Neural progenitor cell (in vitro differentiated cells): ENCODE results near the gene CAMSAP3. TPM values are rescaled to one million over a fixed set of nuclear protein-coding genes. Genes with fewer than 3 reads are reported as not detected.

Experiments used
- DNase-seq: peaks from one replicate; pipeline ENCODE4 v3.0.0-alpha.2; 2016; ENCODE audit warnings: low spot score
- H2AFZ ChIP-seq: fragments of 200-600 bp; sonication (generic); replicated peaks from 2 replicates; pipeline ENCODE4 v1.6.1; 2016; ENCODE audit warnings: antibody characterized with exemption
- H3F3A ChIP-seq: fragments of 200-600 bp; sonication (generic); 2 replicates; pipeline ENCODE4 v1.6.1; 2016; ENCODE audit warnings: antibody characterized with exemption, low read depth
- H3K27ac ChIP-seq: fragments of 200-600 bp; sonication (generic); 2 replicates; pipeline ENCODE4 v1.5.1; 2016; ENCODE audit warnings: mild to moderate bottlenecking
- H3K27me3 ChIP-seq: fragments of 200-600 bp; sonication (generic); 2 replicates; pipeline ENCODE4 v1.6.1; 2016; ENCODE audit warnings: mild to moderate bottlenecking, moderate library complexity
- H3K36me3 ChIP-seq: fragments of 200-600 bp; sonication (generic); 2 replicates; pipeline ENCODE4 v1.5.1; 2016
- H3K4me1 ChIP-seq: fragments of 200-600 bp; sonication (generic); 2 replicates; pipeline ENCODE4 v1.6.1; 2016; ENCODE audit warnings: mixed run types
- H3K4me2 ChIP-seq: fragments of 200-600 bp; sonication (generic); 2 replicates; pipeline ENCODE4 v1.6.1; 2016
- H3K4me3 ChIP-seq: fragments of 200-600 bp; sonication (generic); 2 replicates; pipeline ENCODE4 v1.5.1; 2016
- H3K79me2 ChIP-seq: fragments of 200-600 bp; sonication (generic); 2 replicates; pipeline ENCODE4 v1.6.1; 2016; ENCODE audit warnings: low read depth
- H3K9ac ChIP-seq: fragments of 200-600 bp; sonication (generic); 2 replicates; pipeline ENCODE4 v1.6.1; 2016
- H3K9me3 ChIP-seq: fragments of 200-600 bp; sonication (generic); 2 replicates; pipeline ENCODE4 v1.5.1; 2016; ENCODE audit warnings: low read depth
- H4K20me1 ChIP-seq: fragments of 200-600 bp; sonication (generic); 2 replicates; pipeline ENCODE4 v1.6.1; 2016; ENCODE audit warnings: low read depth
- H3K27ac Mint-ChIP-seq: 3 replicates; pipeline ENCODE4 v1.8.0; 2021; ENCODE audit warnings: mixed read lengths
- H3K27me3 Mint-ChIP-seq: 2 replicates; pipeline ENCODE4 v1.8.0; 2022; ENCODE audit warnings: low read depth, mild to moderate bottlenecking, inconsistent platforms, moderate library complexity, mixed read lengths; ENCODE audit not compliant: insufficient read depth
- H3K36me3 Mint-ChIP-seq: 3 replicates; pipeline ENCODE4 v1.8.0; 2021; ENCODE audit warnings: mixed read lengths
- H3K4me1 Mint-ChIP-seq: 3 replicates; pipeline ENCODE4 v1.8.0; 2021; ENCODE audit warnings: mixed read lengths
- H3K4me3 Mint-ChIP-seq: 3 replicates; pipeline ENCODE4 v1.8.0; 2021; ENCODE audit warnings: mild to moderate bottlenecking, moderate library complexity, mixed read lengths
- H3K9me3 Mint-ChIP-seq: 3 replicates; pipeline ENCODE4 v1.8.0; 2020; ENCODE audit warnings: mixed read lengths
- EZH2 ChIP-seq: fragments of 200-600 bp; sonication (generic); IDR thresholded peaks from 2 replicates; pipeline ENCODE4 v1.6.1; 2017; ENCODE audit warnings: antibody characterized with exemption, mild to moderate bottlenecking, moderate library complexity
- EZH2phosphoT487 ChIP-seq: fragments of 200-600 bp; sonication (generic); IDR thresholded peaks from 2 replicates; pipeline ENCODE4 v1.6.1; 2017; ENCODE audit warnings: antibody characterized with exemption
- total RNA-seq: library from RNA; depleted of rRNA; stranded (reverse); fragments of >200 nt; gene quantifications from 2 replicates; pipeline ENCODE4 v1.2.3, GENCODE V29; 2015; ENCODE audit warnings: low replicate concordance
- TF ChIP-seq, protein P1 (sequence below): fragments of 200-600 bp; sonication (generic); IDR thresholded peaks from 2 replicates; pipeline ENCODE4 v1.5.1; 2017; ENCODE audit warnings: antibody characterized with exemption, mild to moderate bottlenecking

Gene CAMSAP3
- total RNA-seq, 1 donor from 2014 or later: 2.7 TPM

DNA sequence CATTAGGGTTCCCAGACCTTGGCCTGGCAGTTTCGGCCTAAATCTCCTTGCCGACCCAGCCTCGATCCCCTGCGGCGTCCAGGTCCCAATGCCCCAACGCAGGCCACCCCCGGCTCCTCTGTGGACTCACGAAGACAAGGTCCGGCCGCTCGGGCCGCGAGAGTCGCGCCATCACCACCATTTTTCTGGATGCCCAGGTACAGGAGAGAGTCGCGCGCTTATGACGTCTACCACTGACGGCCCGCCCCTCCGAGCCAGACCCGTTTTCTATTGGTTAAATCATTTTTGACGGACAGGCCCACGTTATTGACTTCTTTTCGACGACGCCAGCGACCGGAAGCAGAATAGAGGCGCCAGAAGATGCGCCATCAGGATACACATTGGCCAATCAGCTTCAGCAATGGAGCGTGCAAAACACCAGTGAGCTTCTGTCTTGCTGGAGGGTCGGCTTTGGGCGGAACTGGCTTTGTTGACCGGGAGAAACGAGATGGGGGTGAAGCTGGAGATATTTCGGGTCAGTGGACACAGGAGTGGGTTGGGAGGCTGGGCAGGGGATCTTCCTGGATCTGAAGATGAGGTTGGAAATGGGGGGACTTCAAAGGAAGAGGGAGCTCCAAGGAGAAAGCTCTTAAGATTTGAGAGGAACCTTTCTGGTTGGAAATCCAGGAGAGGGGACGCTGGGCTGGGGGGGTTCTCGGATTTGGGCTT, 33.8 kb downstream of the CAMSAP3 start, which contains the start of the genes PET100 and XAB2:
Gene PET100, plus strand, starts transcription at position 447 of the 708 bp plus-strand sequence. Its CDS starts 41 bp downstream, at position 488.
Gene XAB2, minus strand, starts transcription at position 199 of the 708 bp plus-strand sequence. Its CDS starts 18 bp downstream, at position 181.
- DNase-seq: peak; percentile 98
- H3F3A ChIP-seq: no peaks in the 10 kb centered on the region
- no peak within 1 kb of the TSS for H3K27ac ChIP-seq
- peak within 1 kb of the TSS; percentile 95 for H3K4me3 ChIP-seq
- no peaks in the 10 kb centered on the region for H3K9me3 Mint-ChIP-seq
- H2AFZ ChIP-seq: peak within 1 kb of the TSS; percentile 74
- peaks cover 5% of the 10 kb centered on the region for H3K4me1 ChIP-seq
- peak within 1 kb of the TSS; percentile 100 for H3K27ac Mint-ChIP-seq
- peak within 1 kb of the TSS; percentile 100 for H3K4me3 Mint-ChIP-seq
- TF ChIP-seq EZH2 (no peak), EZH2phosphoT487 (no peak)
- TF ChIP-seq, protein P1, sequence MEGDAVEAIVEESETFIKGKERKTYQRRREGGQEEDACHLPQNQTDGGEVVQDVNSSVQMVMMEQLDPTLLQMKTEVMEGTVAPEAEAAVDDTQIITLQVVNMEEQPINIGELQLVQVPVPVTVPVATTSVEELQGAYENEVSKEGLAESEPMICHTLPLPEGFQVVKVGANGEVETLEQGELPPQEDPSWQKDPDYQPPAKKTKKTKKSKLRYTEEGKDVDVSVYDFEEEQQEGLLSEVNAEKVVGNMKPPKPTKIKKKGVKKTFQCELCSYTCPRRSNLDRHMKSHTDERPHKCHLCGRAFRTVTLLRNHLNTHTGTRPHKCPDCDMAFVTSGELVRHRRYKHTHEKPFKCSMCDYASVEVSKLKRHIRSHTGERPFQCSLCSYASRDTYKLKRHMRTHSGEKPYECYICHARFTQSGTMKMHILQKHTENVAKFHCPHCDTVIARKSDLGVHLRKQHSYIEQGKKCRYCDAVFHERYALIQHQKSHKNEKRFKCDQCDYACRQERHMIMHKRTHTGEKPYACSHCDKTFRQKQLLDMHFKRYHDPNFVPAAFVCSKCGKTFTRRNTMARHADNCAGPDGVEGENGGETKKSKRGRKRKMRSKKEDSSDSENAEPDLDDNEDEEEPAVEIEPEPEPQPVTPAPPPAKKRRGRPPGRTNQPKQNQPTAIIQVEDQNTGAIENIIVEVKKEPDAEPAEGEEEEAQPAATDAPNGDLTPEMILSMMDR: no peak
- peaks cover 32% of the 10 kb centered on the region for H3K4me1 Mint-ChIP-seq
- peaks cover 57% of the 10 kb centered on the region for H3K79me2 ChIP-seq
- H3K9me3 ChIP-seq: no peaks in the 10 kb centered on the region
- H3K36me3 ChIP-seq: no peaks in the 10 kb centered on the region
- H4K20me1 ChIP-seq: peaks cover 6% of the 10 kb centered on the region
- H3K36me3 Mint-ChIP-seq: peaks cover 8% of the 10 kb centered on the region
- peaks cover 3% of the 10 kb centered on the region for H3K27me3 ChIP-seq
- H3K27me3 Mint-ChIP-seq: peaks cover 9% of the 10 kb centered on the region
- peak within 1 kb of the TSS; percentile 98 for H3K9ac ChIP-seq
- peak within 1 kb of the TSS; percentile 98 for H3K4me2 ChIP-seq

DNA sequence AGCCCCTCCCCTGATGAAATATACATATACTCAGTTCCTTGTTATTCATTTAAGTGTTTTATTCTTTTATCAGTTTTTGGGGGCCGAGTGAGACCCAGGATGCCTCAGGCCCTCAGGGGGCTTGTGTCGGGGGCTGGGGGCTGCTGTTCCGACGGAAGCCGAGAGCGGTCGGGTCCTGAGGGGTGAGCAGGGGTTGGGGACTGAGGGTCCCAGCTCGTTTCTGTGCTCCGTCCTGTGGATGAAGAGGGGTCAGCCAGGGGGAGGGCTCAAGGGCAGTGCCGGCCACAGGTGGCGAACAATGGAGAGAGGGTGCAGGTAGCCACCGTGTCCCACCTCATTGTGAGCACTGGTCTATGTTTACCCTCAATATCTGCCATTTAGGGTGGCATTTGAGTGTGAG, 35.9 kb downstream of the CAMSAP3 start:
- no peaks in the 10 kb centered on the region for H3K36me3 ChIP-seq
- H3K79me2 ChIP-seq: peaks cover 53% of the 10 kb centered on the region
- TF ChIP-seq EZH2phosphoT487 (no peak), EZH2 (no peak)
- TF ChIP-seq, protein P1: no peak
- H3K27ac ChIP-seq: no peak overlapping the region
- no peaks in the 10 kb centered on the region for H3K9me3 ChIP-seq
- H3K4me1 Mint-ChIP-seq: peaks cover 32% of the 10 kb centered on the region
- H2AFZ ChIP-seq: no peak overlapping the region
- peaks cover 12% of the 10 kb centered on the region for H3F3A ChIP-seq
- no peak for DNase-seq
- H3K27ac Mint-ChIP-seq: no peak overlapping the region
- peaks cover 17% of the 10 kb centered on the region for H3K27me3 Mint-ChIP-seq
- H4K20me1 ChIP-seq: peaks cover 6% of the 10 kb centered on the region
- H3K4me3 ChIP-seq: no peak overlapping the region
- no peak overlapping the region for H3K4me2 ChIP-seq
- H3K4me3 Mint-ChIP-seq: peak overlapping the region; percentile 52
- H3K36me3 Mint-ChIP-seq: peaks cover 6% of the 10 kb centered on the region
- no peak overlapping the region for H3K9ac ChIP-seq
- H3K4me1 ChIP-seq: peaks cover 5% of the 10 kb centered on the region
- H3K27me3 ChIP-seq: peaks cover 24% of the 10 kb centered on the region
- H3K9me3 Mint-ChIP-seq: no peaks in the 10 kb centered on the region

DNA sequence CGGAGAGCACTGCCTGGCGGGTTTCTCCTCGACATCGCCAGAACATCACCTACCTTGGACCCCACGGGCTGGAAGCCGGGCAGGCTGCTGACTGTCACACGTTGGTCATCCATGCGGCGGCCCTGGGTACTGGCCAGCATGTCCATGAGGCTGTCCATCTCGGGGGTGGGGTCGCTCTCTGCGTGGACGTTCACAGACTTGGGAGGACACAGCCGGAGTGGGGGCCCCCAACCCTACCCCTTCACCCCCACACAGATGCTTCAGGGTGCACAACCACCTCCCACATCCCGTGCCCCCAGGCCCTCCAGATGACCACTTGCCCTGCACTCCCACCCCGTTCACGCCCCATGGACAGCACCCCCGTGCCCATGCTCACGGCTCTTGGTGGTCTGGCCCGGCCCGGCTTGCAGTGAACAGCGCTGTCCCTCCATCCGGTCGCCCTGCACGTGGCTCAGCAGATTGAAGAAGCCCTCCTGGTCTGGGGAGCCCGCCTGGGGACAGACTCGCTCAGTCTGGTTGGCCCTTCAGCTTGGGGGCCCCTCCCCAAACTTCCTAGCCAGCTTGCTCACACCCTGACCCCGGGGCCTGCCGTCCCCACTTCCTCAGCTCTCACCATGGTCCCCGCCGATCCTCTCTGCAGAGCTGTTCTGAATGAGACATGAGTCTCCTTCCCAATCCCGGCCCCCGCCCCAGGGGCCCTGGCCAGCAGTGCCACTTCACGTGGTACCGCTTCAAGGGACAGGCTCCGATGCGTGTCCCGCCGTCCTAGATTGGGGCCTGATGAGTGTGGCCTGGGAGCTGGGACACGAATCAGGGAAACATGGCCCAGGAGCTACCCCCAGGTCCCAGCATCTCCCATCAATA, 36.9 kb downstream of the CAMSAP3 start:
- peaks cover 5% of the 10 kb centered on the region for H3K4me1 ChIP-seq
- no peak overlapping the region for H2AFZ ChIP-seq
- no peak overlapping the region for H3K9ac ChIP-seq
- Mint-ChIP-seq H3K36me3 (peaks cover 6% of the 10 kb centered on the region), H3K27ac (no peak overlapping the region), H3K27me3 (peaks cover 19% of the 10 kb centered on the region), H3K4me3 (no peak overlapping the region), H3K9me3 (no peaks in the 10 kb centered on the region), H3K4me1 (peaks cover 32% of the 10 kb centered on the region)
- peaks cover 6% of the 10 kb centered on the region for H4K20me1 ChIP-seq
- no peaks in the 10 kb centered on the region for H3K36me3 ChIP-seq
- no peak for DNase-seq
- H3K79me2 ChIP-seq: peaks cover 43% of the 10 kb centered on the region
- no peak overlapping the region for H3K4me3 ChIP-seq
- no peaks in the 10 kb centered on the region for H3K9me3 ChIP-seq
- H3K4me2 ChIP-seq: no peak overlapping the region
- no peak overlapping the region for H3K27ac ChIP-seq
- peaks cover 12% of the 10 kb centered on the region for H3F3A ChIP-seq
- peaks cover 26% of the 10 kb centered on the region for H3K27me3 ChIP-seq
- TF ChIP-seq, protein P1: no peak
- no peak for TF ChIP-seq EZH2
- TF ChIP-seq EZH2phosphoT487: no peak
